HG03342 (cell line): ENCODE measurements around the gene MACF1.

ENCODE experiments used
- ATAC-seq: cut with Tn5 transposase; IDR thresholded peaks from one replicate; pipeline ENCODE4 v1.9.1; 2021; ENCODE audit warnings: mild to moderate bottlenecking, moderate library complexity; ENCODE audit not compliant: unreplicated experiment

The MACF1 gene

DNA sequence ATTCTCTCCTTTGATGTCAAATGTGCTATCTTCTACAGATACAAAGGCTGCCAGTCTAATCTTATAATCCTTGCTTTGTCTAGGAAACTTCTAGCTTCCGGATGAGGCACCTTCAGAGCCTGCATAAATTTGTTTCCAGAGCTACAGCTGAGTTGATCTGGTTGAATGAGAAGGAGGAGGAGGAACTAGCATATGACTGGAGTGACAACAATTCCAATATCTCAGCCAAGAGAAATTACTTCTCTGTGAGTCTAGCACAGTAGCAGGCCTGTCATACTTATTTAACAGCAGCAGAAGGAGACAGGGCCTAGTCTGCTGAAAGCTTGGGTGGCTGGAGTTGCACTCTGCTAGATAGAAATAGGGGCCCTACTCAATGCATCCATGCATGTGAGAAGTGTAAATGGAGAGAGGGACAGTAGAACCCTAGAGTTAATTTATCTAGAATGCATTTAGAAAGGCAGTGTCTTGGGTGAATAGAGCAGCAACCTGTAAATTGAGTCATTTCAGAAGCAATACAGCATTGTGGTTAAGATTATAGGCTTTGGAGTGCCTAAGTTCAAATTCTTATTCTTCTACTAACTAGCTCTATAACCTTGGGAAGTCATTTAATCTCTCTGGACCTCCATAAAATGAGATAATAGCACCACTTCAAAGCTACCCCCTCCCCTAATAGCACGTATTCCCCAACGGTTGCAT lies 89.0 kb downstream of the MACF1 start:
- ATAC-seq, result no peak

DNA sequence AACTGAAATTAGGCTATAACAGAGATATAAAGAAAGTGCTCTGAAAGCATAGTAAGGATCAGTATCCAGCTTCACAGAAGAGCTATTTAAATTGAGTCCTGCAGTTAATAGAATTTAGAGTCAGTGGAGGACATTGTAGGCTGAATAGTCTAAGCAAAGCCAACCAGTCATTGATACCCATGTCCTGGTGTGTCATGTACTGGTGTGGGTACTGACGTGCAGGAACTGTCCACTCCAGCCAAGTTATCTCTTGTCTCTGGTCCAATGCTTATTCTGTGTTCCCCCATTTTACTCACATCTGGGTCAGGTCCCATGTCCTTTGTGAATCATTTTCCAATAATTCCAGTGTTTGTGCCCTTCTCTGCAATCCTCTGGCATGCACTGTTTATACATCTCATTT lies 90.0 kb downstream of the MACF1 start:
- ATAC-seq, result no peak

DNA sequence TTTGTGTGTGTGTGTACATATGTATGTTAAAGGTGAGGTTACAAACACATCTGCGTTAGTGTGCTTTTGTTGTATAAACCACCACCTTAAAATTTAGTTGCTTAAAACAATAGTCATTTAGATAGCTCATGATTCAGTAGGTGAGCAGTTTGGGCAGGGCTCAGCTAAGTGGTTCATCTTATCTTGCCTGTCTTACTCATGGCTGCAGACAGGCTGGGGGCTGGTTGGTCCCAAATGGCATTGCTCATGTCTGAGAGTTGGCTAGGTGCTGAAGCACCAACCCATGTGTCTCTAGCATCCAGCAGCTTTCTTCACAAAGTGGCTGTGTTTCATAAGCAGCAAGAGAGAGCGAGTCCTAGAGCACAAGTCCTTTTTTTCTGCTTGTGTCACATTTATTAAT lies 91.4 kb downstream of the MACF1 start:
- no peak for ATAC-seq

DNA sequence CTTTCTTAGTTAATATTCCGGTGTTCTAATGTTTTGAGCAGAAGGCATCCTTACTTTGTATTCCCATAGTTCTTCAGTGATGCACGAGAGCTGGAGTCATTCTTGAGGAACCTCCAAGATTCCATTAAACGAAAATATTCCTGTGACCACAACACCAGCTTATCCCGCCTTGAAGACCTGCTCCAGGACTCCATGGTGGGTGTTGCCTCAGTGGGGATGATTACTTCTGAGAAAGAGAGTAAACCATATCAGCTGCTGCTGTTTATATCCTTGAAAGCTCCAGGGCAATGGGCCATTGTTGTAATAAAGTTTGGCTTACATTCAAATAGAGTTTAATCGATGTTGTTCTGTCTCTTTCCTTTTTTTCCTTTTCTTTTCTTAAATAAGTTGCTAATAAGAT lies 93.1 kb downstream of the MACF1 start:
- no peak for ATAC-seq

DNA sequence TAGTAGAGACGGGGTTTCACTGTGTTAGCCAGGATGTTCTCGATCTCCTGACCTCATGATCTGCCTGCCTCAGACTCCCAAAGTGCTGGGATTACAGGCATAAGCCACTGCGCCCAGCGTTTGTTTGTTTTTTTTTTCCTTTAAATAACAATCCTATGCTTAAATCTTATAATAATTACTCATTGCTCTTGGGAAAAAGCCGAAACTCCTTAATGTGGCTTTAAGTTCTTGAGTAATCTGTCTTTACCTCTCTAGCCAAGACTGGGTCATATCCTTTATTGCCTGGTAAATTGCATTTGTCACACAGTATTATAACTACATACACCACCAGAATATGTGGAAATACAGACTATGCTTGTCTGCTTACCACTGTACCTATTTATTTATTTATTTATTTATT lies 97.1 kb downstream of the MACF1 start:
- ATAC-seq, result no peak

DNA sequence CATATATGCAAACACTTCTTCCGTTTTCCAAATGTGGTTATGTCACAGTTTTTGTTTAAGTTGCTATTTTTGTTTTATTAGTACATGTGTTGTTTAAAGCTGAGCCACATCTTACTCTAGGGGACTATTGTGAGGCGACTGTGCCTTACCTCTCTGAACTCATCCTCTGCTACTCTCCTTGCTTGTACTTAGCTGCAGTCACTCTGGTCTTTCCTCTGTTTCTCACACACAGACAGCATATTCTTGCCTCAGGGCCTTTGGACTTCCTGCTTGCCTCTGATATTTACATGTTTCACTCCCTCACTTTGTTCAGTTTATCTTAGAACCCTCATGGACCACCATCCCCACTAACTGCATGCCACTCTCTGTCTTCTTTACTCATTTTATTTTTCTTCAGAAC lies 101.1 kb downstream of the MACF1 start:
- no peak for ATAC-seq

DNA sequence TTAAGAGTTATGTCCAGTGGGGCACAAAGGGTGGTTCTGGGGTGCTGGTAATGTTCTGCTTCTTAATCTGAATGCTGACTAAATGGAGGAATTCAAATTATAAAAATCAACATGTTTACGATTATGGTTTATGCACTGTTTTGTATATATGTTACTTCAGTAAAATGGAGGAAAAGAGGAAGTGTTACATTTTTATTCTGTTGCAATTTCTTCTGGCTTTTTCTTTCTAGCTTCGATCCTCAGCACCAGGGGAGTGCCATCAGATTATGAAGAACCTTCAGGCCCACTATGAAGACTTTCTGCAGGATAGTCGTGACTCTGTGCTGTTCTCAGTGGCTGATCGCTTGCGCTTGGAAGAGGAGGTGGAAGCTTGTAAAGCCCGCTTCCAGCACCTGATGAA lies 105.5 kb downstream of the MACF1 start:
- no peak for ATAC-seq

DNA sequence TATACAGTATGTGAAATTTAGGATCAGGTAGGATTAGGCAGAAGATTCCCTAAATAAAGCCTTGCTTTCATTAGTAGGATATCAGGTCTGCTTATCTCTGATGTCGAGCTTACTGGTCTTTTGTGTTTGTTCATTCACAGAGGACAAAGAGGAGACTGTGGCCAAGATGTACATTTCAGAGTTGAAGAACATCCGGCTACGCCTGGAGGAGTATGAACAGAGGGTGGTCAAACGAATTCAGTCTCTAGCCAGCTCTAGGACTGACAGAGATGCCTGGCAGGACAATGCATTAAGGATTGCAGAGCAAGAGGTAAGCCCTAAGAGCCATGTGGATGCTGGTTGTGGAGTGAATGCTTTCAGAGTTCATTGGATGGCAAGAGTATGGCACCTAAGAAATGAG lies 106.2 kb downstream of the MACF1 start:
- ATAC-seq, result no peak

DNA sequence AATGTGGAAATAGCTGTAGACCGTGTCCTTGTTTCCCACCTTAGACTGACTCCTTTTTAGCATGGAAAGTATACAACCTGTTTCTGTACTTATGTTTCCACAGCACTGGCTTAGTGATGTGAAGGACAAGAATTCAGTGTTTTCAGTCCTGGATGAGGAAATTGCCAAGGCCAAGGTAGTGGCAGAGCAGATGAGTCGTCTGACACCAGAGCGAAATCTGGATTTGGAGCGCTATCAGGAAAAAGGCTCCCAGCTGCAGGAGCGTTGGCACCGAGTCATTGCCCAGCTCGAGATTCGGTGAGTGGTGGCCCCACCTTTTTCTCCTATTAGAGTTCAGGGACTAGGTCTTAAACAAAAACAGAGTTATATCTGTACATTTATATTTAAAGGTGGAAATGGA lies 112.6 kb downstream of the MACF1 start:
- no peak for ATAC-seq

DNA sequence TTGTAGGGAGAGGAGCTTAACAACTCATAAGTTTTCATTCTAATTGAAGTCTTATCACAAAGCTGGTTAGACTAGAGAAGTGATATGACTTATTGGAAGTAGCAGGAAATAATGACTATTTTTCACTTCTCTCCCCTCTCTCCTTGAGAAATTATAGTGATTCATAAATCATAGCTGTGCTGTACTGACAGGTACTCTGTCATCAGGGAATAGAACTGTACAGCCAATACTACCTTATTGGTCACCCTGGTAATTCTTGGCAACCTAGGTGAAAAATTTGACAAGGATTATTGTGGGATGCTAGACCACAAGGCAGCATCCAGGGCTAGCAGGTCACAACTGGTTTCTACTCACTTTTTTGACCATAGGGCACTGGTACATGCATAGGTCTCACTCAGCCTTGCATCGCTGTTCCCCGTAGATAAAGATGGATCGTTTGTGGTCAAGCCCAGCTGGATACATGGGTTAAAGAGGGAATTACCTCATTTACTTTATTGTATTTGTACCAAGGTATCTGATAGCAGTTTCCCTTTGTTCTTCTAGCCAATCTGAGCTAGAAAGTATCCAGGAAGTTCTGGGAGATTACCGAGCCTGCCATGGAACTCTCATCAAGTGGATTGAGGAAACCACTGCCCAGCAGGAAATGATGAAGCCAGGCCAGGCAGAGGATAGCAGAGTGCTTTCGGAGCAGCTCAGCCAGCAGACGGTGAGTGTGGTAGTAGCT lies 113.6 kb downstream of the MACF1 start:
- ATAC-seq, result no peak

DNA sequence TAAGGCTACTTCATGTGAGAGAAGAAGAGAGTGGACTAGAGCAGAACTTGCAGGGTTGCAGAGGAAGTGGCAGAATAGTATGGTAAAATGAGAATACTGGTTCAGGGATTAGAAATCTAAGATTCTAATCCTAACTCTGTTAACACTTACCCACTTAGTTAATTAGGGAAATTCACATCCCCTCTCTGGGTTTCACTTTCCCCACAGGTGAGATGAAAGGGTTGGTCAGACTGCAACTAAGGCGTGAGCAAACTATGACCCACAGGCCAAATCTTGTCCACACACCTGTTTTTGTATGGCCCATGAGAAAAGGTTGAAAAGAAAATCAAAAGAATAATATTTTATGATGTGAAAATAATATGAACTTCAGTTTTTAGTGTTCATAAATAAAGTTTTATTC lies 117.5 kb downstream of the MACF1 start:
- ATAC-seq, result no peak

DNA sequence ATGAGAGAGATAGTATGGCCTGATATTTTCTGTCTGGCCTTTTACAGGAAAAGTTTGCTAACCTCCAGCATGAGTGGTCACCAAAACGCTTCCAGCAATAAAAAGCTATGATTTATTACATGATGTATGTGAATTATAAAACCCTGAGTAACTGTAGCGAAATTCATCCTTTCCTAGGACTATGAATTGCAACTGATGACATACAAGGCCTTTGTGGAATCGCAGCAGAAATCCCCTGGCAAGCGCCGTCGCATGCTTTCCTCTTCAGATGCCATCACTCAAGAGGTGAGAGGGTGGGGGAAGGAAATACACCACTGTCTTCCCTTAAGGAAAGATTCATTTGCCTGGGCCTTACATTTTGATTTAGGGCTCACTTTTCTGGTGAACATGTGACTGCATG lies 117.9 kb downstream of the MACF1 start:
- ATAC-seq, result no peak

DNA sequence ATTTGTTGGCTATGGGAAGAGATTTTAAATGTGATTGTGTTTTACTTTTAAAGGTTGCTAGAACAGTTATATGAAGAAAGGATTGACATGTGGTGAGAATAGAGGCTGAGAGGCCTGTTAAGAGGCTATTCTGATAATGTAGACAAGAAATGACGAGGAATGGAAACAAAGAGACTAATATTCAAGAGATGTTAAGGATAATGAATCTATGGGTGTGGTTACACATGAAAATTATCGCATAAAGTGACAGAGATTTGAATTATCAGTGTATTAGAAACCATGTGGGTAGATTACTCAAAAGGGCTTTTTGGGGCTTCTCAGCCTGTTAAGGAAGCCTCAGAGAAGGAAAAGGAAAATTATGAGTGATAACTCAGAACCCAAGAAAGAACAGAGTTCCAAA lies 120.4 kb downstream of the MACF1 start:
- ATAC-seq, result no peak

DNA sequence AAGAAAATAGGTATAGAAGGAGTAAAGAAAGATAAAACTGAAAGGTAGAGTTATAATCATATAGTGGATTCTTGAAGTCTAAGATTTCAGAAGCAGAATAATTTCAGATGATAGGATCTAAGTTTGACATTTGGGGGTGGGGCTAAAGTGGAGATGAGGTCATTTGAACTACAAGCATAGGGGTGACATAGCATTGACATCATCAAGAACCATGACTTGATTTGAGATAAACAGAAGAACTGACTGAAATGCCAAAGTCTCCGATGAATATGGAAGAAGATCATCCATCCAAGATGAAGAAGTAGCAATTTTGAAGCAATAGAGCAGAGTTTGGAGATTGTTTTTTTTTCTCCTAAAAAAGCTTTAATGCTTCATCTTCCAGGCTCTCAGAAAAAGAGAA lies 122.3 kb downstream of the MACF1 start:
- no peak for ATAC-seq

DNA sequence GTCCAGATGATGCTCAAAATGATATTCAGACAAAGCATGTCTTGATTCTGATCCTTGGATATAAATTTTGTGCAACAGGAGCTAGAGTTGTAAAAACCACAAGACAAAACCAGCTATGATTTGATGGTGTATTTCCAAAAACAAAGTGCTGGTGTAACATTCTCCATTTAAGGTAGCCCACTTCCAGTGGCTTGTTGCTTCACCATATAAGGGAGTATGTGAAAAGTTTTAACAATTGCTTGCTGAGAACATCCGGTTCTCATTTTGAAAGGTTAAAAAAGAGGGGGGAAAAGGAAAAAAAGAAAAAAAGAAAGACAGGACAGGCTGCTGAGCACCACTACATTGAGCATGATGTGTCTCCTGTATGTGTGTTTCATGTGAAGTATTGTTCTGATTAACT lies 123.6 kb downstream of the MACF1 start:
- ATAC-seq, result no peak

DNA sequence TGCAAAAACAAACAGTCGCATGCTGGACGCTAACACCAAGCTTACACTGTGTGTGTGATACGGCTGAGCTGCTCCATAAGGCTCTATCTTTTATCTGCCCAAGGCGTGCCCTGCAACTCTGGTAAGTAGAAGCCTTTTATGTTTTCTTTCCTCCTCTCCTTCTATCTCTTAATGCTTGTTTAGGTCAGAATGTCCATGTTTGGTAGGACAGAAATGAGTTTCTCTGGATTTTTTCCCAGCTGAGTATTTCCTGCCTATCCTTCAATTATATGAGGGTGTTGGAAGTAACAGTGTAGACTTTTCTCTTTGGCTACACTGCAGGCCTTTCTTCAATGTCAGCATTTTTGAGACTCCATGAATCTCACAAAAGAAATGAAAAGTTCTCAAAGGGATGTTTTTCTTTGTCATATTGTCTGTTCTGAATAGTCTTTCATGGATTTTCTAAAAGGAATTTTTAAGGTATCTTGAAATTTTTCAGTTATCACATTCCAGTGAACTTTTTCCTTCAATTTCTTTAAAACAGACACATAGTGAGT lies 124.2 kb downstream of the MACF1 start:
- ATAC-seq, result no peak

DNA sequence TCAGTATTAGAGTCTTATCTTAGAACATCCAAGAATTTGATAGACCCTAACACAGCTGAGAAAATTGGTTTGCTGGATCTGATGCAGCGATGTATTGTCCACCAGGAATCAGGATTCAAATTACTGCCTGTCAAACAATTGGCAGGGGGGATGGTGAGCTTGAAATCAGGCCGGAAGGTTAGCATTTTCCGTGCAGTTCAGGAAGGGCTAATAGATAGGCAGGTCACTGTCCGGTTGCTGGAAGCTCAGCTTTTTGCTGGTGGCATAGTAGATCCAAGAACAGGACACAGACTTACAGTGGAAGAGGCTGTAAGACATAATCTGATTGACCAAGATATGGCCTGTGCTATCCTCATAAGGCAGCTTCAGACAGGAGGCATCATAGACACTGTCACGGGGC lies 127.2 kb downstream of the MACF1 start:
- no peak for ATAC-seq

DNA sequence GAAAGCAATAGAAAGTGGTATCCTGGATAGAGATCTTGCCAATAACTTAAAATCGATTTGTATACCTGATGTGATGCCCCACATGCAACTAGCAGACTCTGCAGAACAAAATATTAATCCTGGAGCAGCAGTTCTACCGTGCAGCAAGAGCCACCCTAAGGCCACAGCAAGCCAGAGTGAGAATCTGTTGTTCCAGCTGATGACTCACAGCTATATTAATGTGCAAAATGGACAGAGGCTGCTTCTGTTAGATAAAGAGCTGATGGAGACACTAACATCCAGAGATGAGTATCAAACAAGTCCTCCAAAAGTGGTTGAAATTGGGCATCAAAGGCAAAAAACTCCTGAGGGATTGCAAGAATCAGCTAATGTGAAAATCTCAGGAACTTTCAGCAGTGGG lies 127.8 kb downstream of the MACF1 start:
- no peak for ATAC-seq

DNA sequence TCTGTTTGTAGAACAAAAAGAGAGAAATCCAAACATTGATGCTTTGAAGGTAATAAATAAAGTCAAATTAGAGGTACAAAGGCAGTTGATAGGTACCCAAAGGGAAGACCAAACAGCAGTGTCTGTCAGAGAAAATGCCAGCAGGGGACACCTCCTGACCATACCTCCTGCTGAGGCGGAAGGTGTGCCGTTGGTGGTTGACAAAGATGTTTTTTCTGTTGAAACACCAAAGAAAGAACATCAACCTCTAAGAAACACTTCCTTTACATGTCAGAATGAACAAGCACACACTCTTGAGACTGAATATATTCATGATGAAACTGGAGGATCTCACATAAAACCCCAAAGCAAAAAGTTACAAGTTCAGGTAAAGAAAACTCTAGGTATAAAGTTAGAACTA lies 128.3 kb downstream of the MACF1 start:
- ATAC-seq, result no peak

DNA sequence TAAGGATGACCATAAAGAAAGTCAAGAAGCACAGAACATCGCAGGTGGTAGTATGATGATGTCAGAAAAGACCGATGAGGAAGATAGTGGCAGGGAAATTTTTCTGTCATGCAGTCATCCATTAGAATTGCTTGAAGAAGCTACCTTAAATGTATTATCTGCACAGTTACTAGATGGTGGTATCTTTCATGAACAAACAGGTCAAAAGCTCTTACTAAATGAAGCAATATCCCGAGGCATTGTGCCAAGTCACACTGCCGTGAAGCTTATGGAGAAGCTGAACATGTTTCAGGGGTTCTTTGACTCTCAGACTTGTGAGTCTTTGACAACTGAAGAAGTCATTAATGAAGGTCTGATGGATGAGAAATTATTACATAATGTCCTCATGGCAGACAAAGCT lies 128.8 kb downstream of the MACF1 start:
- ATAC-seq, result no peak

DNA sequence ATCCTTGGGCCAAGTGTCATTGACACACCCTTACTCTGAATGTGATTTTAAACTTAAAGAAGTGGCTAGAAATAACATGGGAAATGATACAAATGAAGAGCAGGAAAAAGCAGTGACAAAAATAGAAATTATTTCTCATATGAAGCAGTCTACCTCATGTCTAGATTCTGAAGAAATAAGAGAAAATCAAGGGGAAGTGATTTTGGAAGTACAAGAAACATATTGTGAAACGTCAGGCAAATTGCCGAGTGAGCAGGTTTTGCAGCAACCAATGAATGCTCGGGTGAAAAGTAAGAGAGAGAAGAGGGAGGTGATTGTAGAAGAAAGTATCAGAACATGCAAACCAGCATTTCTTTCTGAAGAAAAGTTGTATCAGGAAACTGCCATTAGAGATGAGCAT lies 130.7 kb downstream of the MACF1 start:
- ATAC-seq, result no peak

DNA sequence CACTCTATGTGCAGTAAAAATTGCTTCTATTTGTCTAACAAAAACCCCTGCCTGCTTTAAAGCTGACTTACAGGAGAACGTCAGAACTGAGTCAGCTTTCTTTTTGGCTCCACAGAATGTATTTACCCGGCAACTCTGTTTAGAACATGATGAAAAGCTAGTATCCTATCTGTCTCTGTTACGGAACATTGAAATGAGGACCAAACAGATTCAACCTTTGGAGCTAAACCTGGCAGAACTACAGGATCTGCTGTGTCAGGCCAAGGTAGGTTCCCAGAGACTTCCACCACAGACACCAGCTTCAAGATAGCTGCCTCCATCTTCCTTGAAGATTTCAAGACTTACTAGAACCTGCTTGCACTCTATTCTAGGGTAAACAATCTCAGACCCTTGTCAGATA lies 132.6 kb downstream of the MACF1 start:
- ATAC-seq, result no peak

DNA sequence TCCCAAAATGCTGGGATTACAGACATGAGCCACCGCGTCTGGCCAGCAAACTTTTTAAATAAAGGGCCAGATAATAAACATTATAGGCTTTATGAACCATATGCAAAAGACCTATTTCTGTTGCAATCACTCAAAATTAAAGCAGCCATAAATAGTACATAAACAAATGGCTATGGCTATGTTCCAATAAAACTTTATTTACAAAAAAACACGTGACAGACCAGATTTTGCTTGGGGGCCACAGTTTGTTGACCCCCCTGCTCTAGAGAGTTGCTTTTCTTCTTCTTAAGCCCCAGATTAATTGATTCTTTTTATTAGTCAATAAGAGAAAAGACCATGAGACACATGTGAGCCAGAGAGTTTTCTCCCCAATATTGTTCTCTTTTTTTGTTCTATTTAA lies 138.3 kb downstream of the MACF1 start:
- no peak for ATAC-seq
